Right lobe of liver (tissue), 6 donors: Measurements from ENCODE around the gene RNASE13. TPM values are rescaled to one million over a fixed set of nuclear protein-coding genes. Genes with fewer than 3 reads are reported as not detected.

Experiments used
- ATAC-seq, 4 donors: fragments of 200-7000 bp; cut with Tn5 transposase; one replicate each; pipeline ENCODE4 v1.9.1; 2020; ENCODE audit warnings: mild to moderate bottlenecking in 4 of 4, moderate library complexity in 4 of 4
- DNase-seq, 3 donors: peaks; one replicate each; pipeline ENCODE4 v3.0.0-alpha.2; 2020
- H3K27ac ChIP-seq, 3 donors: fragments of 200-600 bp; one replicate each; pipeline ENCODE4 v1.8.0; 2022
- H3K27me3 ChIP-seq, 2 donors: fragments of 200-600 bp; one replicate each; pipeline ENCODE4 v1.8.0; 2022
- H3K36me3 ChIP-seq, 4 donors: fragments of 200-600 bp; sonication (generic) in 1 of 4; one replicate each; pipeline versions ENCODE4 v1.5.1 to v1.8.0; 2017 to 2022; ENCODE audit warnings: control low read depth in 1 of 4
- H3K4me1 ChIP-seq, 4 donors: fragments of 200-600 bp; sonication (generic) in 1 of 4; one replicate each; pipeline versions ENCODE4 v1.5.1 to v1.8.0; 2017 to 2022; ENCODE audit warnings: control low read depth in 1 of 4
- H3K4me3 ChIP-seq, 3 donors: fragments of 200-600 bp; one replicate each; pipeline ENCODE4 v1.8.0; 2022
- H3K9me3 ChIP-seq, 4 donors: fragments of 200-600 bp; sonication (generic) in 1 of 4; one replicate each; pipeline versions ENCODE4 v1.5.1 to v1.8.0; 2017 to 2022; ENCODE audit warnings: control low read depth in 1 of 4
- CTCF ChIP-seq, 4 donors: fragments of 200-600 bp in 3 of 4; fragments of 450-650 bp in 1 of 4; IDR thresholded peaks; one replicate each; pipeline versions ENCODE4 v1.5.1 to v1.8.0; 2016 to 2022; ENCODE audit warnings: antibody characterized with exemption in 4 of 4, mild to moderate bottlenecking in 2 of 4
- POLR2A ChIP-seq: fragments of 450-650 bp; IDR thresholded peaks from one replicate; pipeline ENCODE4 v1.6.1; 2017; ENCODE audit warnings: antibody characterized with exemption, mild to moderate bottlenecking
- WGBS: methylation state at CpG from one replicate; pipeline ENCODE4 v1.1.6; 2018; ENCODE audit warnings: low coverage, low lambda C conversion rate; ENCODE audit not compliant: insufficient coverage; ENCODE audit errors: missing lambda C conversion rate; 5-methylcytosine and 5-hydroxymethylcytosine counted together
- intact Hi-C, 2 donors: fragments of 100-400 bp; cut with DNase I; formaldehyde crosslinking; loops; one replicate each; pipeline versions ENCODE4 v1.11.2 to v1.14.1; 2022
- total RNA-seq, 6 experiments: library from RNA; depleted of rRNA in 2 of 6; stranded (reverse); fragments of >200 nt in 2 of 6; fragmentation: NEBNext Ultra II Directional in 3 of 6; extraction: Animal tissue kit (Norgen Biotek cat#: 25700) in 3 of 6; gene quantifications; one replicate each; pipeline versions ENCODE4 v1.1.0 to v1.2.4, GENCODE V29; 2016 to 2023
- donor health status: DM: no; HTN: yes; CAD: no.
- donor health status: DM: no; HTN: no; CAD: no.
- donor health status: DM: no; HTN: no; CAD: no.
- donor health status: DM: no; HTN: yes; CAD: no.
- donor health status: DM: no; HTN: yes; CAD: no.

The RNASE13 gene
- total RNA-seq, 6 experiments from 2014 or later: not detected

- WGBS: 69% methylated on average over 9 of the region's 26 CpGs
Observed at GRCh38 chr14:21074398-21075272, 40.0 kb upstream of the RNASE13 start.

DNA sequence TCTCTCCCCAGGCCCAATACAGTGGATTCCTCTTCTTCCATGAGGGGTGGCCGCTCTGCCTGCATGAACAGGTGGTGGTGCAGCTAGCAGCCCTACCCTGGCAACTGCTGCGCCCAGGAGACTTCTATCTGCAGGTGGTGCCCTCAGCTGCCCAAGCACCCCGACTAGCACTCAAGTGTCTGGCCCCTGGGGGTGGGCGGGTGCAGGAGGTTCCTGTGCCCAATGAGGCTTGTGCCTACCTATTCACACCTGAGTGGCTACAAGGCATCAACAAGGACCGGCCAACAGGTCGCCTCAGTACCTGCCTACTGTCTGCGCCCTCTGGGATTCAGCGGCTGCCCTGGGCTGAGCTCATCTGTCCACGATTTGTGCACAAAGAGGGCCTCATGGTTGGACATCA, 39.3 kb upstream of the RNASE13 start:
- no peaks in the 10 kb centered on the region for H3K9me3 ChIP-seq
- peaks cover 0 to 18% (median 3%) of the 10 kb centered on the region in 4 donors for H3K4me1 ChIP-seq
- TF ChIP-seq CTCF (IDR thresholded peaks at IDR 0.05): no peak
- TF ChIP-seq POLR2A: no peak
- ATAC-seq (no peak), DNase-seq (no peak)
- intact Hi-C loops: no loop called here
- peaks cover 0 to 30% (median 6%) of the 10 kb centered on the region in 4 donors for H3K36me3 ChIP-seq
- H3K4me3 ChIP-seq: no peak overlapping the region
- no CpG with 5 or more reads among the region's 9 CpGs for WGBS
- no peak overlapping the region for H3K27ac ChIP-seq
- no peaks in the 10 kb centered on the region for H3K27me3 ChIP-seq

More at GRCh38 chr14:21074398-21075272, 40.0 kb upstream of the RNASE13 start:
- no peak overlapping the region for H3K27ac ChIP-seq
- no peak for TF ChIP-seq CTCF (IDR thresholded peaks at IDR 0.05)
- TF ChIP-seq POLR2A: no peak
- DNase-seq (peak in 1 of 3 donors; percentile 45), ATAC-seq (no peak)
- peaks cover 0 to 11% (median 0%) of the 10 kb centered on the region in 4 donors for H3K4me1 ChIP-seq
- intact Hi-C loops: no loop called here
- H3K36me3 ChIP-seq: peaks cover 0 to 38% (median 9%) of the 10 kb centered on the region in 4 donors
- no peaks in the 10 kb centered on the region for H3K27me3 ChIP-seq
- H3K9me3 ChIP-seq: no peaks in the 10 kb centered on the region
- no peak overlapping the region for H3K4me3 ChIP-seq

DNA sequence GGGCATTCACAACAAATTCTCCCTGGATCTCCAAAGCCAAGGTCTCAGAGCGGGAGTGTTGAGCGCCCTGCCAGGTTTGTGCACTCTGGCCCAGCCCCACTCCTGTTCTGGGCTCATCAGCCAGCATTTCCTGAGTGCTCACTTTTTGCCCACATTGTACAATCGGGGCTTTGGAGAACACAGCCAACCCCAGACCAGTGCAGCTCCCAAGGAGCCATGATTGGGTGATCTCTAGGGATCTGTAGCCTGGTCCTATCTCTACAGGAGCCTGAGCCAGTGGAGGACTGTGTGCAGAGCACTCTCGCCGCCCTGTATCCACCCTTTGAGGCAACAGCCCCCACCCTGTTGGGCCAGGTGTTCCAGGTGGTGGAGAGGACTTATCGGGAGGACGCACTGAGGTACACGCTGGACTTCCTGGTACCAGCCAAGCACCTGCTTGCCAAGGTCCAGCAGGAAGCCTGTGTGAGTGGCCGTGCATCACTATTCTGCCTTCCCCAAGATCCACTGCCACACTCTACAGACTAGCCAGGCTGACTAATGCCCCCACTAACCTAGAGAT, 38.3 kb upstream of the RNASE13 start:
- Histone ChIP-seq H3K4me1 (peaks cover 0 to 25% (median 5%) of the 10 kb centered on the region in 4 donors), H3K27me3 (no peaks in the 10 kb centered on the region), H3K4me3 (no peak overlapping the region), H3K36me3 (peaks cover 0 to 23% (median 6%) of the 10 kb centered on the region in 4 donors), H3K27ac (no peak overlapping the region), H3K9me3 (no peaks in the 10 kb centered on the region)
- DNase-seq (no peak), ATAC-seq (no peak)
- no CpG with 5 or more reads among the region's 9 CpGs for WGBS
- TF ChIP-seq CTCF (IDR thresholded peaks at IDR 0.05): no peak
- TF ChIP-seq POLR2A: no peak
- intact Hi-C loops: no loop called here

DNA sequence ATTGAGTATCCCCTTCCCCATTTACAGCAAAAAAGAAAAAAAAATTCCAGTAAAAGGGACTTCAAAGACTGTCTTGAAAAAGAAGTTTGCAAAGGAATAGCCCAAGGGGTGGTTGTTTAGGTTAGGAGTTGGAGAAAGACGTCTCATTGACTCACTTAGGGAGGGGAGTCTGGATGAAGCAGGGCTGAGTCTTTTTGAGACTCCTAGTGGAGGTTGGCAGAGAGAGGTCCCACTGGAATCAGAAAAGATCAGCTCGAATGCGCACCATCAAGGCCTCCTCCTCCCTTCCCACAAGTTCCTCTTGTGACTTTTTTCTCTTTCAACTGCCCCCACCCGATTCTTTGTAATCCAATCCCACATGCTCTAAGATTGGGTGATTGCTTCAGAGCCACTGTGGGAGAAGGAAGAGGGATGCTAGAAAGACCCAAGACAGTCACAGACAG, 37.4 kb upstream of the RNASE13 start:
- ATAC-seq: no peak
- 28% methylated on average over 4 of the region's 4 CpGs for WGBS
- TF ChIP-seq CTCF (IDR thresholded peaks at IDR 0.05) (no peak), POLR2A (no peak)

More for the DNA sequence above, 37.4 kb upstream of the RNASE13 start:
- no peaks in the 10 kb centered on the region for H3K9me3 ChIP-seq
- H3K36me3 ChIP-seq: peaks cover 0 to 17% (median 3%) of the 10 kb centered on the region in 4 donors
- DNase-seq: no peak
- H3K27me3 ChIP-seq: no peaks in the 10 kb centered on the region
- peak overlapping the region in 2 of 3 donors; percentile 73 to 75 for H3K4me3 ChIP-seq
- intact Hi-C loops: no loop called here
- H3K27ac ChIP-seq: peak overlapping the region; percentile 65 to 72 (median 66)
- H3K4me1 ChIP-seq: peaks cover 0 to 25% (median 5%) of the 10 kb centered on the region in 4 donors
